ENCODE results near the gene MCRIP2. TPM values are rescaled to one million over a fixed set of nuclear protein-coding genes. Genes with fewer than 3 reads are reported as not detected.
A peak's percentile ranks its signal among the peaks of the same experiment; 100 is the strongest.

MCRIP2 gene
- total RNA-seq, 1 donor from 2014 or later: 40.4 TPM

- DNase-seq (ENCODE audit: low spot score): no peak
Observed at GRCh38 chr16:616733-617586, 24.7 kb upstream of the MCRIP2 start.

GRCh38 chr16:617855-618254 is 23.8 kb upstream of the MCRIP2 start:
- DNase-seq (ENCODE audit: low spot score): no peak

GRCh38 chr16:619476-620100 is 22.0 kb upstream of the MCRIP2 start:
- DNase-seq (ENCODE audit: low spot score): no peak

GRCh38 chr16:620700-621525 is 20.7 kb upstream of the MCRIP2 start:
- no peak for DNase-seq (ENCODE audit: low spot score)

- DNase-seq (ENCODE audit: low spot score): no peak
Observed at GRCh38 chr16:621526-622105, 20.0 kb upstream of the MCRIP2 start.

- DNase-seq (ENCODE audit: low spot score): no peak
Observed at GRCh38 chr16:622920-623280, 18.7 kb upstream of the MCRIP2 start.

GRCh38 chr16:624526-625070 is 17.0 kb upstream of the MCRIP2 start:
- DNase-seq (ENCODE audit: low spot score): no peak

GRCh38 chr16:625117-625976 is 16.3 kb upstream of the MCRIP2 start:
- DNase-seq (ENCODE audit: low spot score): no peak

- DNase-seq (ENCODE audit: low spot score): no peak
Observed at GRCh38 chr16:625977-626765, 15.5 kb upstream of the MCRIP2 start.

- no peak for DNase-seq (ENCODE audit: low spot score)
Observed at GRCh38 chr16:626787-627453, 14.7 kb upstream of the MCRIP2 start.

- DNase-seq (ENCODE audit: low spot score): no peak
Observed at GRCh38 chr16:627454-628239, 14.0 kb upstream of the MCRIP2 start.

GRCh38 chr16:628321-629061 is 13.1 kb upstream of the MCRIP2 start:
- no peak for DNase-seq (ENCODE audit: low spot score)

- no peak for DNase-seq (ENCODE audit: low spot score)
Observed at GRCh38 chr16:629185-629832, 12.3 kb upstream of the MCRIP2 start.

- no peak for DNase-seq (ENCODE audit: low spot score)
Observed at GRCh38 chr16:629833-630248, 11.8 kb upstream of the MCRIP2 start.

- DNase-seq (ENCODE audit: low spot score): no peak
Observed at GRCh38 chr16:630249-630814, 11.3 kb upstream of the MCRIP2 start.

- DNase-seq (ENCODE audit: low spot score): peak; percentile 46
Observed at GRCh38 chr16:630815-631405, 10.7 kb upstream of the MCRIP2 start, which contains the start of gene WFIKKN1. WFIKKN1 (plus strand) TSS chr16:630985; CDS start chr16:631254, 269 bp downstream.

Measured in ureter (tissue), 1 donor.